GM18951 (cell line): ENCODE results near the gene COMMD10.
A peak's percentile ranks its signal among the peaks of the same experiment; 100 is the strongest.

Experiments
- POLR2A ChIP-seq: IDR thresholded peaks from 4 replicates; pipeline ENCODE4 v1.6.1; 2011; ENCODE audit warnings: mild to moderate bottlenecking; ENCODE audit not compliant: insufficient read length, insufficient read depth; ENCODE audit errors: extremely low read depth
- in situ Hi-C: fragments of 300-500 bp; cut with MboI; formaldehyde crosslinking; loops from one replicate; pipeline ENCODE4 v1.12.0; 2022; ENCODE audit warnings: low sequenced_read_pairs, mixed read lengths, inconsistent platforms; ENCODE audit not compliant: unreplicated experiment

The COMMD10 gene

GRCh38 chr5:116084871-116085715 is at the start of gene COMMD10:
TSS of gene COMMD10 (plus strand) at chr5:116085025.
- in situ Hi-C loops, result no loop called here
- TF ChIP-seq POLR2A, result peak; percentile 82

GRCh38 chr5:116035123-116035522 is 49.7 kb upstream of the COMMD10 start:
- in situ Hi-C loops, result no loop called here

GRCh38 chr5:116037236-116037822 is 47.5 kb upstream of the COMMD10 start:
- in situ Hi-C loops, result no loop called here
- no peak for TF ChIP-seq POLR2A

More at GRCh38 chr5:116035123-116035522, 49.7 kb upstream of the COMMD10 start:
- TF ChIP-seq POLR2A, result no peak

DNA sequence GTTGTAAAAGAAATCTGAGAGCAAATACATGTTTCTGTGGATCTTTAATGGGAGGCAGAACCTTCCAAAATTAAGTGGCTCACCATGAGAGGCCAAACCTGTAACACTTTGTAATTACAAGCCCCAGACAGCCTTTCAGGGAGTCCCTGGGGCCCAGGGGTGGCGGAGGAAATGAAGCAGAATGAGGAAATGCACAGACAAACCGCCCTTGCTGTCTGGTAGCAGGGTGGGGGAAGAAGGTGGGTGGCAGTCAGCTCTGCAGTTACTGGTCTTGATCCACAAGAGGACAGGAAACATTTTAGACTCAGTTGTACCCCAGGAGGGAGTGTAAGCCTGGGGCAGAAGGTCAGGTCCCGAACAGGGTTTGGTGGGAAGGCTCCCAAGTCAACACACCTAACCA is 46.0 kb upstream of the COMMD10 start:
- TF ChIP-seq POLR2A, result no peak
- in situ Hi-C loops, result no loop called here

- in situ Hi-C loops, result loop anchor here (10.0 kb wide), 1 partner anchor 418 kb away; the partner anchor contains the start of gene TMED7
- TF ChIP-seq POLR2A, result no peak
Measured at GRCh38 chr5:116042375-116042774, 42.5 kb upstream of the COMMD10 start.

- no peak for TF ChIP-seq POLR2A
- in situ Hi-C loops, result loop anchor here (10.0 kb wide), 1 partner anchor 419 kb away; the partner anchor contains the start of gene TMED7
Measured at GRCh38 chr5:116044073-116044472, 40.8 kb upstream of the COMMD10 start.

- in situ Hi-C loops, result loop anchor here (10.0 kb wide), 1 partner anchor 421 kb away; the partner anchor contains the start of gene TMED7
- TF ChIP-seq POLR2A, result no peak
Measured at GRCh38 chr5:116045821-116046220, 39.0 kb upstream of the COMMD10 start.

DNA sequence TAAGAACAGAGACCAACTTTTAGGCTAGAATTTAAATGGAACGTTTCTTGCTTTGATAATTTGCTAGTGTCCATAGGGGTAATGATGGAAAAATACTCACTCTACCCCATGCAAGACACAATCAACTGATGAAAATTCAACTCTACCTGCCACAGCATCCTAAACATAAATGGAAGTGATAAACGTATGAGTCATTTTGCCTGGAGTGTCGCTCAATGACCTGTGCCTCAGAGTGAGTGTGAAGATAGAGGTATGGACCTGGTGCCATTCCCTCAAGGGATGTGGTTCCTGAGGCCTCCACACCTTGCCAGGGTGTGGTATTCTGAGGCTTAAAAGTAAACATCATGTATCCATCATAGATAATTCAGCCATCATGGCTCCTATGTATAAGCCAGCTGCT is 38.6 kb upstream of the COMMD10 start:
- no peak for TF ChIP-seq POLR2A
- in situ Hi-C loops, result loop anchor here (10.0 kb wide), 1 partner anchor 421 kb away; the partner anchor contains the start of gene TMED7

DNA sequence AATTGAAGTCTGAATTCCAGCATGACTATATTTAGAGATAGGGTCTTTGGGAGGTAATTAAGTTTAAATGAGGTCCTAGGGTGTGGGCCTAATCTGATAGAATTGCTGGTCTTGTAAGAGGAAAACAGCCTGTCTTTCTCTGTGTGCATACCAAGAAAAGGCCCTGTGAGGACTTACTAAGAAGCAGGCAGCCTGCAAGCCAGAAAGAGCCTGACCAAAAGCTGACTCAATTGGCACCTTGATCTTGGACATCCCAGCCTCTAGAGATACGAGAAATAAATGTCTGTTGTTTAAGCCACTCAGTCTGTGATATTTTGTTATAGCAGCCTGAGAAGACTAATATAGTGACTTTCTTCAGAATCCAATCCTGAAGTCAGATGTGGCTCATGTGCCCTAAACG is 38.0 kb upstream of the COMMD10 start:
- in situ Hi-C loops, result loop anchor here (10.0 kb wide), 1 partner anchor 422 kb away; the partner anchor contains the start of gene TMED7
- TF ChIP-seq POLR2A, result no peak

DNA sequence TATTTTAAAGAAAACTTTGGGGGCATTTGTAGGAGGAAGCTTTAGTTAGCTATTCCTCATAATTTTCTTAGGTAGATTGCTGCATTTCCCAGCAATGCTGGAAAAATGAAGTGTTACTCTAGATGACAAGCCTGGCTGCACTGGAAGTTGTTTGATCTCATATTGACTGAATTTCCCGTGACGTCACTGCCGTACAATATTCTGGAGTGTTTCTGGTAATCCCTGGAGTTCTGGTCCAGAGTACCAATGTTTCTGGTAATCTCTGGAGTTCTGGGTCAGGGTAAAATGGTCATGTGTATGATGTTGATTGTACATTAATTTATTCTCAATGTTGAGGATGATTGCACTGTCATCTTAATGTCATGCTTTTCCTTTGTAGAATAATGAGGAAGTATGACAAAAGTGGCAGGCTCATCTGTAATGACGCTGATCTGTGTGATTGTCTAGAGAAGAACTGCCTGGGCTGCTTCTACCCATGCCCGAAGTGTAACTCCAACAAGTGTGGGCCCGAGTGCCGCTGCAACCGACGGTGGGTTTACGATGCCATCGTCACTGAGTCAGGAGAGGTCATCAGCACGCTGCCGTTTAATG is 26.4 kb upstream of the COMMD10 start:
- in situ Hi-C loops, result loop anchor here (25.0 kb wide), 1 partner anchor 746 kb away; no protein-coding TSS in a partner anchor
- no peak for TF ChIP-seq POLR2A

DNA sequence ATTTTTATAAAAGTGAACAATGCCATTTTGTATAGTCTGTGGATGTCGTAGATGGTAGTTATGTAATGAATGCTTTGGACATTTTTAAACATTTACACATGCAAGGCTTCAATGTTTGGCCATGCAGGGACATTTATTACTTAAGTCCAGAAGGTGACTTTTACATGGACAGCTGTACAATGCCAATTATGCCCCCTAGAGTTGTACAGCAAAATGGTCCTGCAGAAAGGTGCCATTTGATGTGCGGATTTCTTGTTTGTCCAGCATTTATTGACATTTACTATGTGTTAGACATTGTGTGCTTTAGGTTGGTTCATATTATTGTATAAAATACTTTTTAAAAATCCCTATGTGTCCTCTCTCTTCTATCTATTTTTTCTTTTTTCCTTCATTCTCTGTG is 22.5 kb upstream of the COMMD10 start:
- no peak for TF ChIP-seq POLR2A
- in situ Hi-C loops, result loop anchor here (25.0 kb wide), 1 partner anchor 750 kb away; no protein-coding TSS in a partner anchor

DNA sequence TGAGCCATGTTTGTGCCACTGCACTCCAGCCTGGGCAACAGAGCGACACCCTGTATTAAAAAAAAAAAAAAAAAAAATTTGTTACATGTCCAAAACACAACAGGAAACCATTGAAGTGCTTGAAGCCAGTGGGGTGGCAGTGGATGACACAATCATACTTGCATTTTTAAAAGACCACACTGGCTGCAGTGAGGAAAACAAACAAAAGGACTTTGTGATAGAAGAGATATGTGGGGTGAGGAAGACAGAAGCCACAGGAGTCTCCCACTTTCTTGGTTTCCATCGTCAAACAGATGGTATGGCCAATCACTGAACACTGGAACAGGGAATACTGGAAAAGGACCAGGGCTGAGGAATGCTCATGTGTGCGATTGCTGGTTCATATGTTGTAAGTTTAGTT is 20.9 kb upstream of the COMMD10 start:
- in situ Hi-C loops, result loop anchor here (25.0 kb wide), 1 partner anchor 752 kb away; no protein-coding TSS in a partner anchor
- no peak for TF ChIP-seq POLR2A

- in situ Hi-C loops, result loop anchor here (25.0 kb wide), 1 partner anchor 756 kb away; no protein-coding TSS in a partner anchor
- no peak for TF ChIP-seq POLR2A
Measured at GRCh38 chr5:116068028-116068632, 16.7 kb upstream of the COMMD10 start.
